ENCODE data around the gene NFIA. TPM values are rescaled to one million over a fixed set of nuclear protein-coding genes. Genes with fewer than 3 reads are reported as not detected.
A peak's percentile ranks its signal among the peaks of the same experiment; 100 is the strongest.

The NFIA gene
- total and polyA plus RNA-seq, 9 of the 15 experiments (the other 6 are each of a cell fraction or from before 2014, with no cell fraction given), result 5.3 to 24.9 (median 9.8) TPM

DNA sequence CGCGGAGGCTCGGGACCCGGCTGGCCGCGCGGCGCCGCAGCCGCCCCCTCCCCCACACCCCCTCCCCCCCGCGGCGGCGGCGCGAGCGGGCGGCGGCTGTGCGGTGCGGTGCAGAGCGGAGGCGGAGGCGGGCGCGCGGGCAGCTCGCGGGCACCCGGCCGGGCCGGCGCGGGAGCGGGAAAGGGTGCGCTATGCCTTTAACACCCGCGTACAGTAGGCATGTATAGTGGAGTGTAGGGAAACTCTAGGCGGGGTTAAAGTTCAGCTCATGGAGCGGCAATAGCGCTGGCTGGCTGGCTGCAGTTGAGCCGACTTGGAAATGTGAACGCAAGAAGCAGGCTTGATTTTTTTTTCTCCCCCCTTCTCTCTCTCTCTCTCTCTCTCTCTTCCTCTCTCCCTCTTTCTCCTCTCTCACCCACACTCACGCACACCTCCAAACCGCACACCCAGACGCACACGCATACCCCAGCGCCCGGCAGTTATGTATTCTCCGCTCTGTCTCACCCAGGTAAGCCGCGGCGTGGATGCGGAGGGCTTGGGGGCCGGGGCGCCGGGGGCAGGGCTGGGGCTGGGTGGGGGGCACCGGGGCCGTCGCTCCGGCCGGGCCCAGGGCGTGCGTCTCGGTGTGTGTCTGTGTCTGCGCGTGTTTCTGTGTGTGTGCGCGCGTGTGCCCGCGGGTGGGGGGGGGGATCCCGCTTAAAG lies at the start of gene NFIA (continued):
- TF ChIP-seq CSDE1 (IDR thresholded peaks at IDR 0.05) (no peak), CXXC5 (CRISPR knock-in tag; IDR thresholded peaks at IDR 0.05) (peak; percentile 60), VEZF1 (CRISPR knock-in tag; IDR thresholded peaks at IDR 0.05) (peak; percentile 76), HCFC1 (IDR thresholded peaks at IDR 0.05; ENCODE audit: low read depth, low read length) (no peak), SMARCA5 (IDR thresholded peaks at IDR 0.05) (no peak), ZNF354B (CRISPR knock-in tag; IDR thresholded peaks at IDR 0.05) (no peak), IRF2 (CRISPR knock-in tag; IDR thresholded peaks at IDR 0.05) (no peak), POLR2B (IDR thresholded peaks at IDR 0.05; ENCODE audit: low read depth, partially characterized antibody) (peak; percentile 59), ZBTB1 (CRISPR knock-in tag; IDR thresholded peaks at IDR 0.05; ENCODE audit: borderline replicate concordance, low read depth) (no peak; the same call in 1 of the 2 replicates), SP1 (CRISPR knock-in tag; IDR thresholded peaks at IDR 0.05) (no peak), SP2 (IDR thresholded peaks at IDR 0.05; ENCODE audit: extremely low read depth, low read depth, low read length, poor library complexity, severe bottlenecking) (no peak), TBL1XR1 (IDR thresholded peaks at IDR 0.05; ENCODE audit: low read length in 2 of 2) (no peak), SMC3 (conservative IDR thresholded peaks at IDR 0.05; ENCODE audit: insufficient read depth, low read depth, low read length) (no peak), CBX1 (IDR thresholded peaks at IDR 0.05; ENCODE audit: low read depth) (no peak), ZBTB8A (IDR thresholded peaks at IDR 0.05; ENCODE audit: partially characterized antibody) (no peak), POLR2A (conservative IDR thresholded peaks at IDR 0.05) (peak; percentile 64), MCM7 (IDR thresholded peaks at IDR 0.05) (no peak), TRIM24 (IDR thresholded peaks at IDR 0.05) (0 out of 4 replicates have a peak, but pooled peaks of 1 of the 2 experiments have one; percentile 11)
- TF ChIP-seq, protein P1, sequence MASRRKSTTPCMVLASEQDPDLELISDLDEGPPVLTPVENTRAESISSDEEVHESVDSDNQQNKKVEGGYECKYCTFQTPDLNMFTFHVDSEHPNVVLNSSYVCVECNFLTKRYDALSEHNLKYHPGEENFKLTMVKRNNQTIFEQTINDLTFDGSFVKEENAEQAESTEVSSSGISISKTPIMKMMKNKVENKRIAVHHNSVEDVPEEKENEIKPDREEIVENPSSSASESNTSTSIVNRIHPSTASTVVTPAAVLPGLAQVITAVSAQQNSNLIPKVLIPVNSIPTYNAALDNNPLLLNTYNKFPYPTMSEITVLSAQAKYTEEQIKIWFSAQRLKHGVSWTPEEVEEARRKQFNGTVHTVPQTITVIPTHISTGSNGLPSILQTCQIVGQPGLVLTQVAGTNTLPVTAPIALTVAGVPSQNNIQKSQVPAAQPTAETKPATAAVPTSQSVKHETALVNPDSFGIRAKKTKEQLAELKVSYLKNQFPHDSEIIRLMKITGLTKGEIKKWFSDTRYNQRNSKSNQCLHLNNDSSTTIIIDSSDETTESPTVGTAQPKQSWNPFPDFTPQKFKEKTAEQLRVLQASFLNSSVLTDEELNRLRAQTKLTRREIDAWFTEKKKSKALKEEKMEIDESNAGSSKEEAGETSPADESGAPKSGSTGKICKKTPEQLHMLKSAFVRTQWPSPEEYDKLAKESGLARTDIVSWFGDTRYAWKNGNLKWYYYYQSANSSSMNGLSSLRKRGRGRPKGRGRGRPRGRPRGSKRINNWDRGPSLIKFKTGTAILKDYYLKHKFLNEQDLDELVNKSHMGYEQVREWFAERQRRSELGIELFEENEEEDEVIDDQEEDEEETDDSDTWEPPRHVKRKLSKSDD (conservative IDR thresholded peaks at IDR 0.05; ENCODE audit: low read length), result no peak
- TF ChIP-seq, protein P2, sequence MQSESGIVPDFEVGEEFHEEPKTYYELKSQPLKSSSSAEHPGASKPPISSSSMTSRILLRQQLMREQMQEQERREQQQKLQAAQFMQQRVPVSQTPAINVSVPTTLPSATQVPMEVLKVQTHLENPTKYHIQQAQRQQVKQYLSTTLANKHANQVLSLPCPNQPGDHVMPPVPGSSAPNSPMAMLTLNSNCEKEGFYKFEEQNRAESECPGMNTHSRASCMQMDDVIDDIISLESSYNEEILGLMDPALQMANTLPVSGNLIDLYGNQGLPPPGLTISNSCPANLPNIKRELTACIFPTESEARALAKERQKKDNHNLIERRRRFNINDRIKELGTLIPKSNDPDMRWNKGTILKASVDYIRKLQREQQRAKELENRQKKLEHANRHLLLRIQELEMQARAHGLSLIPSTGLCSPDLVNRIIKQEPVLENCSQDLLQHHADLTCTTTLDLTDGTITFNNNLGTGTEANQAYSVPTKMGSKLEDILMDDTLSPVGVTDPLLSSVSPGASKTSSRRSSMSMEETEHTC (IDR thresholded peaks at IDR 0.05), result no peak
- TF ChIP-seq, protein P3, sequence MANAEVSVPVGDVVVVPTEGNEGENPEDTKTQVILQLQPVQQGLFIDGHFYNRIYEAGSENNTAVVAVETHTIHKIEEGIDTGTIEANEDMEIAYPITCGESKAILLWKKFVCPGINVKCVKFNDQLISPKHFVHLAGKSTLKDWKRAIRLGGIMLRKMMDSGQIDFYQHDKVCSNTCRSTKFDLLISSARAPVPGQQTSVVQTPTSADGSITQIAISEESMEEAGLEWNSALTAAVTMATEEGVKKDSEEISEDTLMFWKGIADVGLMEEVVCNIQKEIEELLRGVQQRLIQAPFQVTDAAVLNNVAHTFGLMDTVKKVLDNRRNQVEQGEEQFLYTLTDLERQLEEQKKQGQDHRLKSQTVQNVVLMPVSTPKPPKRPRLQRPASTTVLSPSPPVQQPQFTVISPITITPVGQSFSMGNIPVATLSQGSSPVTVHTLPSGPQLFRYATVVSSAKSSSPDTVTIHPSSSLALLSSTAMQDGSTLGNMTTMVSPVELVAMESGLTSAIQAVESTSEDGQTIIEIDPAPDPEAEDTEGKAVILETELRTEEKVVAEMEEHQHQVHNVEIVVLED (CRISPR knock-in tag; IDR thresholded peaks at IDR 0.05), result no peak
- TF ChIP-seq, protein P4, sequence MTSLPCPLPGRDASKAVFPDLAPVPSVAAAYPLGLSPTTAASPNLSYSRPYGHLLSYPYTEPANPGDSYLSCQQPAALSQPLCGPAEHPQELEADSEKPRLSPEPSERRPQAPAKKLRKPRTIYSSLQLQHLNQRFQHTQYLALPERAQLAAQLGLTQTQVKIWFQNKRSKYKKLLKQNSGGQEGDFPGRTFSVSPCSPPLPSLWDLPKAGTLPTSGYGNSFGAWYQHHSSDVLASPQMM (CRISPR knock-in tag; IDR thresholded peaks at IDR 0.05), result no peak
